ENCODE measurements around the gene MBD3L2.

MBD3L2 gene

GRCh38 chr19:7069904-7070226, 20.7 kb downstream of the MBD3L2 start:
- peak overlapping the region; percentile 96 to 98 for H3K4me3 ChIP-seq (replicated peaks in 1 of 2; ENCODE audit: low read depth in 2 of 2, low read length in 2 of 2)
- no peak for TF ChIP-seq CTCF (IDR thresholded peaks at IDR 0.05; ENCODE audit: low read depth, low read length)
- DNase-seq (ENCODE audit: low read depth in 2 of 2): peak in 1 of 2 donors; percentile 9

DNA sequence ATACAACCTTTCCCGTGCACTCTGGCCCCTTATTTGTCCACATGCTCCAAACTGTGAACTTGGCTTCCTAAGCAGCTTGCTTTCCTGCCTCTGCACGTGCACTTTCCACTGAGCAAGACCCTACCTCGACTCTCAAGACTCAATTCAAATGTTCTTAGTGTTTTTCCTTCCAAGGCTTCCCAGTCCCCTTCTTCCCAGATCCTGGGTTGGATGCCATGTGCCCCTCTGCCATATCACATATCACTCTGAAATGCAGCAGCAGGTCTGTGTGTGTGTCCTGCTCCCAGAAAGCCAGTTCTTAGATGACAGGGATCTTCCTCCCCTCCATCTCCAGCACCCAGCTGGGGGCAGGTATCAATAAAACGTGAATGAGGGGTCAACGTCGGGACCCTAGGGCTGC, 23.4 kb downstream of the MBD3L2 start:
- TF ChIP-seq CTCF (IDR thresholded peaks at IDR 0.05; ENCODE audit: low read depth, low read length): no peak
- DNase-seq (ENCODE audit: low read depth in 2 of 2): no peak
- no peak overlapping the region for H3K4me3 ChIP-seq (replicated peaks in 1 of 2; ENCODE audit: low read depth in 2 of 2, low read length in 2 of 2)

GRCh38 chr19:7074705-7075282, 25.7 kb downstream of the MBD3L2 start:
- no peak overlapping the region for H3K4me3 ChIP-seq (replicated peaks in 1 of 2; ENCODE audit: low read depth in 2 of 2, low read length in 2 of 2)
- no peak for DNase-seq (ENCODE audit: low read depth in 2 of 2)
- no peak for TF ChIP-seq CTCF (IDR thresholded peaks at IDR 0.05; ENCODE audit: low read depth, low read length)

- no peak for DNase-seq (ENCODE audit: low read depth in 2 of 2)
- H3K4me3 ChIP-seq (replicated peaks in 1 of 2; ENCODE audit: low read depth in 2 of 2, low read length in 2 of 2): no peak overlapping the region
- TF ChIP-seq CTCF (IDR thresholded peaks at IDR 0.05; ENCODE audit: low read depth, low read length): no peak
These were observed 27.0 kb downstream of the MBD3L2 start for GRCh38 chr19:7076151-7076550.

DNA sequence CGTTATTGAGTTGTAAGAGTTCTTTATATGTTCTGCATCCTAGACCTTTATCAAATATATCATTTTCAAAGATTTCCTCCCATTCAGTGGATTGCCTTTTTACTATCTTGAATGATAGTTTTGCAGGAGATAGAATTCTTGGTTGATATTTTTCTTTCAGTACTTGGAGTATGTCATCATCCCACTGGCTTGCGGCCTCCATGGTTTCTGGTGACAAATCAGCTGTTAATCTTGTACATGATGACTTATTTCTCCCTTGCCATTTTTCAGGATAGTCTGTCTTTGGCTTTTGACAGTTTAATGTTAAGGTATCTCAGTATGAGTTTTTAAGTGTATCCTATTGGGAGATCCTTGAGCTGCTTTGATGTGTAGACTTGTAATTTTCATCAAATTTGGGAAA, 28.9 kb downstream of the MBD3L2 start:
- H3K4me3 ChIP-seq (replicated peaks in 1 of 2; ENCODE audit: low read depth in 2 of 2, low read length in 2 of 2): no peak overlapping the region
- DNase-seq (ENCODE audit: low read depth in 2 of 2): no peak
- TF ChIP-seq CTCF (IDR thresholded peaks at IDR 0.05; ENCODE audit: low read depth, low read length): no peak

DNA sequence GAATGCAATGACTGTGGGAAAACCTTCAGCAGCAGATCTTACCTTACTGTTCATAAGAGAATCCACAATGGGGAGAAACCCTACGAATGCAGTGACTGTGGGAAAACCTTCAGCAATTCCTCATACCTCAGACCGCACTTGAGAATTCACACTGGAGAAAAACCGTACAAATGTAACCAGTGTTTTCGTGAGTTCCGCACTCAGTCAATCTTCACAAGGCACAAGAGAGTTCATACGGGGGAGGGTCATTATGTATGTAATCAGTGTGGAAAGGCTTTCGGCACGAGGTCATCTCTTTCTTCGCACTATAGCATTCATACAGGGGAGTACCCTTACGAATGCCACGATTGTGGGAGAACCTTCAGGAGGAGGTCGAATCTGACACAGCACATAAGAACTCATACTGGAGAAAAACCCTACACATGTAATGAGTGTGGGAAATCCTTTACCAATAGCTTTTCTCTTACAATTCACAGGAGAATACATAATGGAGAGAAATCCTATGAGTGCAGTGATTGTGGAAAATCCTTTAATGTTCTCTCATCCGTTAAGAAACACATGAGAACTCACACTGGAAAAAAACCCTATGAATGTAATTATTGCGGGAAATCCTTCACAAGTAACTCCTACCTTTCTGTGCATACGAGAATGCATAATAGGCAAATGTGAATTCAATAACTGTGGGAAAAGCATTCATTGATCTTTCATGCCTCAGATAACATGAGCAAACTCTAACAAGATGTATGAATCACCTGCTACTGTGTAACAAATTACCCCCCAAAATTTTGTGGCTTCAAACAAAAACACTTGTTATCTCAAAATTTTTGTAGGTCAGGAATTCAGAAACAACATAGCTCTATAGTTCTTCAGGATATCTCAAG, 34.2 kb downstream of the MBD3L2 start:
- no peak overlapping the region for H3K4me3 ChIP-seq (replicated peaks in 1 of 2; ENCODE audit: low read depth in 2 of 2, low read length in 2 of 2)
- TF ChIP-seq CTCF (IDR thresholded peaks at IDR 0.05; ENCODE audit: low read depth, low read length): no peak
- DNase-seq (ENCODE audit: low read depth in 2 of 2): peak; percentile 44 to 56

Data from cardiac fibroblast (primary cell).